ENCODE results near the gene POSTN.
"Not testable (repeated sequence)": the region's sequence is repeated elsewhere in the genome, so short reads cannot be mapped to it uniquely, and the experiment has no call there.

The POSTN gene

DNA sequence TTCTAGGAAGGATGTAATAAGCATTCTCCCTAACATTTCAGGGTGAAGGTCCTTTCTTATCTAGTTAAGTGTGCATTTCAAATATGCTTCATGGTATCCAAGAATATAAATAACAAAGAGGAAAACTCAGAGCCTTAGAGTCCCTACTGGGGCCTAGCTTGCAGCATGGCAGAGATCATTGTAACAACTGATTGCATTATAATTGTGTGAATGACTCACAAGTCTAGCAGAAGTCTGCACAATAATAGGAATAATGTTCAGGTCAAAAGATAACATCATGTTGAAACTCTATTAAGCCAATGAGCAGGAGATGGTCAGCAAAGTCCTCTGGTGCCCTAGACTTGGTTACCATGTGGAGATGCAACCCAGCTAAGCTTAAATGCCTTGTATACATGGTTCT, 3.4 kb downstream of the POSTN start:
- DNase-seq: peak; percentile 41

DNA sequence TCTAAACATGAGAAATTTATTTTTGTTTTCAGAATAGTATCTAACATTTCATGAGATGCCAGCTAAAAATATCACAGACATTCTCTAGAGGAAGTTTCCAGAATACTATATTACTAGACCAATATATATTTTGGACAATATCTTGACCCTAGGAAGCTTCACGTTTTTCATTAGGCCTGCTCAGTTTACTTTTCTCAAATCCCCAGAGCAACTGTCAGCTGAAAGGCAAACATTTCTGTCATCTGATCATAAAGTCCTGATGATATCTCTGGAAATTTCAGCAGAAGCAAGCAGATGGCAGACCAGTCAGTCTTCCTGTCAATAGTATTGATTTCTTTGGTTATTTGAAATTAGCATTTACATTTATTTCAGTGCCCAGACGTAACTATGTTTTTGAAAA, 4.0 kb downstream of the POSTN start:
- no peak for DNase-seq

DNA sequence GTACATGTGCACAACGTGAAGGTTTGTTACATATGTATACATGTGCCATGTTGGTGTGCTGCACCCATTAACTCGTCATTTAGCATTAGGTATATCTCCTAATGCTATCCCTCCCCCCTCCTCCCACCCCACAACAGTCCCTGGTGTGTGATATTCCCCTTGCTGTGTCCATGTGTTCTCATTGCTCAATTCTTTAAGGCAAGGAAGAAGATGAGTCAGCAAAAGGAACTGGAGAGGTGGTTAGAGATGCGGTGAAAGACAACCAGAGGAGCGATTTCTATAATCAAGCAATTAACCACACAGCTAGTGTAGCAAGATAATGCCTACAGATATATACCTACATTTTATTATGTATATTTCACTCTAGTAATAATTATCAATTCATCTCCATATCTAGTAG, 9.2 kb downstream of the POSTN start:
- not testable (repeated sequence) for DNase-seq

DNA sequence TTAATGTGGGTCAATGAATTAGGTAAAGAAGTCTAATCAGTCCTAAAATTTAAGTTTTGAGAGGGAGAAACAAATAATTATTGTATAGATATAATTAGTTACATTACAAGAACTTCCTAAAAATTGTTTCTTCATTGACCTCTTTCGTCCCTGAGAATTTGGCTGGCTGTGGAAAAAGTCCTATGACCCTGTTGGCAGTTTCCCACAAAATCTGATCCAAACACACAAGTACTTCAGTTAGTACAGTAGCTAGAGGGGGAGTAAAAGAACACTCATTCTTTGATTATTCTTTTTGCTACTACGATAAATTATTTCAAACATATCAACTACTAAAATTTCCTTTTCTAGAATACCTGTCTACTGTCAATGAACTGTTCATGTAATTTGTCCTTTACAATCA, 11.3 kb downstream of the POSTN start:
- no peak for DNase-seq

DNA sequence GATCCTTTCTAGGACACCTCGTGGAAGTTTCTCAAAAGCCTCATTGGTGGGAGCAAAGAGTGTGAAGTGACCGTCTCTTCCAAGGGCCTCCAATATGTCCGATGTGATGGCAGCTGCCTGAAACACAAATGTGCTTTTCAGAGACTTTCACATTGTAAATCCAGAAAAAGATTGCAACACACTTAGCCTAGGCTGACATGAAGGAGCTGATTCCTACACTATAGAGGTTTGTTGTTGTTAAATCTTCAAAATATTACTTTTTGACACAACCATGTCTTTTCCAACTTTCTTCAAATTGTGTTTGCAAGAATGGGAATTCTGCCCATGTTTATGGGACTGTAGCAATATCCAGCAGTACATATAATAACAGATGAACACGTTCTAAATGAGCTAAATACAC, 12.4 kb downstream of the POSTN start:
- DNase-seq: no peak

DNA sequence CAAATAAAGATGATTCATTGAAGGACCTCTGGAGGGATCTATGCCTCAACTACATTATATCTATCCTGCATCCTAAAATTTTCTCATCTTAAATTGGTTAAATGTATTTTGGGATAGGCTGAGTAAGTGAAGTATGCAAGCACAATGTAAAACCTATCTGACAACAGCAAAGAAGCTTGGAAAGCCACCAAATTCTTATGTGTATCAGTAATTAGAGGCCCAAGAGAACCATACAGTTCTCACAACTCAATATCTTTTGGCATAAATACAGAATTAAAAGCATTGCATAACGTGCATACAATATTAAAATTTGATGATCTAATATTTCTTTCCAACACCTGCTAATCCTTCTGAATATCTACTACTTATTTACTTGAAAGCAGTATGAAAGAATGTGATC, 13.0 kb downstream of the POSTN start:
- DNase-seq: no peak

DNA sequence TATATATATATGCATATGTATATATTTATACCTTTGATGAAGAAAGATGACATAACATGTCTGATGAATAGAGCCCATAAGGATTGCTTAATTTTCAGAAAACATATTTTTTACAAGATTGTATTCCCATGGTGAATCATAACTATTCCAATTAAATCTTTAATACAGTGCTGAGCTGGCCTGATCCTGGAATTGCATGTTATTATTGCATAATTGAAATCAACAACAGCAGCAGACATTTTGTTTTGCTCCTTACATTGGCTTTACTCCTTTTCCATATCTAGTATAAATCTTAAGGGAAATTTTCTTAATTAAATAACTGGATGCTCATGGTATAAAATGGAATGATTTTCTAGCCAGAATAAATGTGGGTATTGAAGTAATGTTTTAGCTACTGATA, 22.0 kb downstream of the POSTN start:
- no peak for DNase-seq

DNA sequence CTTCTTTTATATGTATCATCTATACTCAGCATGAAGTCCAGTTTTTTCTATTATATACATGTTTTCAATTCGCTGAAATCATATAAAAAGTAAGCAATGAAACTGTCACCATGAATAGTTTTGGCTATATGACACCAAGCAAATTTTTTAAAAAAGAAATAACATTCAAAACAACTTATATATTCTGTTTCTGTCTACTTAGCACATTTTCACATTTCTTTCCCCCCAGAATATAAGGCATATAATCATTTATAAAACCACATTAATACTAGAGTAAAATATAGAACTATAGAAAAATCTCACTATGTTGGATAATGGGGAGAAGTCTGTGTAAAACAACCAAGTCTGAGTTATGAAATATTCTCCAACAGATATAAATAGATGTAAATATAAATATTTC, 33.1 kb downstream of the POSTN start:
- no peak for DNase-seq

DNA sequence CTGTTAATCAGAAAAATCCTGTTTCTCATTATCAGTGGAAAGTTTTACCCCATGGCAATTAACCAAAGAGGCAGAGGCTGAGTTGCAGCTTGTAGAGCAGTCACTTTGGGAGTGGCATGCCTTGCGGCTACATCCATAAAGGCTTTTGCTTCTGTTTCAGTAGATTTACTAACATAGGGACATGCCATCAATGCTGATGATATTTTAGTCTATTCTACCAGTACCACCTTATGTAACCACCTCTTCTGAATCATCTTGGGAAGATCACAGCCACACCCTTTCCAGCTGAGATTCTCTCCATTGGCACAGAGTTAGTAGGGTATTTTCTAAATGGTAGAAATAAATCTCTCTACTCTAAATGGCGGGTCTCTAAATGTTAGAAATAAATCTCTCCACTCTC, 37.5 kb downstream of the POSTN start:
- no peak for DNase-seq

DNA sequence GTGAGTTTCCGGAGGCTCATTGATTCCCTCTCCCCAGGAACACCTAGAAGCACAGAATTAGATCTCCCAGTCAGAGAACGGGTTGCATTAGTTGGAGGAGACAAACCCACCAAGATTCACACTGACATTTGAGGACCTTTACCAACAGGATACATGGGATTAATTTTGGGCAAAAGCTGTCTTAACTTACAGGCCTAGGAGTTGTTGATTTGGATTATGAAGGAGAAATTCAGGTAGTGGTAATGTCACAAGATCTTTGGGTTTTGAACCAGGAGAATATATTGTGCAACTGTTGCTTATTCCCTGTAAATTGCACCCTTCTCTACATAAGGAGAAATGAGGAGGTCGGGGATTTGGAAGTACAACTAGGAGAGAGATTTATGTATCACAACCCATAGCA, 38.0 kb downstream of the POSTN start:
- peak; percentile 52 for DNase-seq

DNA sequence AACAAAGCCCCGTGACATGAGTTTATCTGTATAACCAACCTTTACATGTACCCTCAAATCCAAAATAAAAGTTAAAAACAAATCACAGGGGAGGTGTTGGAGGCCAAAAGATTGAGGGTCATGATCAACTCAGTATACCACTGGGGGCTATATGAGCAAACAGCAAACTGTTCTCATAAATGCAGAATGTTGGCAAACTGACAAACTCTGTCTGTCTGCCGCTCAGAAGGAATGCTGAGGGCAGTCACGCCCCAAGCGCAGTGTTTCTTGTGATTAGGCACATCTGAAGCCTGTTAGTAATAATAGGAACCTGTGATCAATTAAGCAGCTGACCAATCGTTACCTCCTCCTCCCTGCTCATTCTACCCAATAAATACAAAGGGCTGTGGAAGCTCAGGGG, 39.8 kb downstream of the POSTN start:
- DNase-seq: peak; percentile 82

DNA sequence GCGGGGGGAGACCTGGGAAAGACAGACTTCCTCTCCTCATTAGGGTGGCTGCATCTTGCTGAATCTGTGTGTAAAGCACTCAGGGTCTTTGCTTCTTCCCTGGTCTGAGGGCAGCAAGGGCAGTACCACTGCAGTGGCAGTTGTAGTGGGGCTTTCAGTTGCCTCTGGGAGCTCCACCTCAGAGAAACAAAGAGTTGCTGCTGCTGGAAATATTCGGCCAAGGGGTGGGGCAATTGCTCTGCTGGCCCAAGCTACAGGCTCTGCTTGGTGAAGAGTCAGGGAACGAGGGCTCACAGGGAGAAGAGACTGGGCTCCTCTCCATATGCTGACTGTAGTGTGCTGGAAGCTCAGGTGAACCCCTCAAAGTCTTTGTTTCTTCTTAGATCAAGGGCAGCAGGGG, 52.5 kb downstream of the POSTN start:
- no peak for DNase-seq

DNA sequence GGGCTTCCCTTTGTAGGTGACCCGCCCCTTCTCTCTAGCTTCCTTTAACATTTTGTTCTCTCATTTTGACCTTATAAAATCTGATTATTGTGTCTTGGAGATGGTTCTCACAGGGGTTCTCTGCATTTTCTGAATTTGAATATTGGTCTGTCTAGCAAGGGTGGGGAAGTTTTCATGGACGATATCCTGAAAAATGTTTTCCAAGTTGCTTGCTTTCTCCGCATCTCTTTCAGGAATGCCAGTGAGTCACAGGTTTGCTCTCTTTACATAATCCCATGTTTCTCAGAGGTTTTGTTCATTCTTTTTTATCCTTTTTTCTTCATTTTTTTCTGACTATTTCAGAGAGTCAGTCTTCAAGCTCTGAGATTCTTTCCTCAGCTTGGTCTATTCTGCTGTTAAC, 53.6 kb downstream of the POSTN start:
- no peak for DNase-seq

DNA sequence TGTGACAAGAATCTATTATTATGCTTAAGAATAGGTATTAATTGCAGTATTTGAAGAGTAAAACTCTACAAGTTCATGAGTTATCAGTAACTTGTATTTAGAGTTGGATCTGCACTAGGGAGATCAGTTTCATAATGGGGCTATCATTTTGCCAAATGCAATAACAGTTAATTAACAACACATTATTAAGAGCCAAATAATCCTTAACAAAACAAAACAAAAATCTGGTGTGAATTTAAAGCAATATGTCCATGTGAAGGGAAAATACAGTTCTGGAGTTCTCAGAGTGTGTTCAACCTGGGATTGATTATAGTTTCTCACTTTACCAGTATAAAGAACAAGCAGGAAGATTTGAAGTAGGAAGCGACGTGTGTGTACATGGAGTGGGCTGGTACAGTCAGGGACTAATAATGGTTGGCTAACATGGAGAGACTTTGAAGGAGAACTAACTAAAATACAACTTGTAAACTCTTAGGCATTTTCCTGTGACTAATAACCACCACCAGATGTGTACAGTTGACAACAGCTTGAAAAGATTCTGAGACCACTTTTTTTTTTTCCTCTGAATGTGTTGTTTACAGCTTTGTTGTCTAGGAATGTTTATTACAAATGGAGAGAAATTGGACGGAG, 58.5 kb downstream of the POSTN start:
- peak; percentile 77 for DNase-seq

DNA sequence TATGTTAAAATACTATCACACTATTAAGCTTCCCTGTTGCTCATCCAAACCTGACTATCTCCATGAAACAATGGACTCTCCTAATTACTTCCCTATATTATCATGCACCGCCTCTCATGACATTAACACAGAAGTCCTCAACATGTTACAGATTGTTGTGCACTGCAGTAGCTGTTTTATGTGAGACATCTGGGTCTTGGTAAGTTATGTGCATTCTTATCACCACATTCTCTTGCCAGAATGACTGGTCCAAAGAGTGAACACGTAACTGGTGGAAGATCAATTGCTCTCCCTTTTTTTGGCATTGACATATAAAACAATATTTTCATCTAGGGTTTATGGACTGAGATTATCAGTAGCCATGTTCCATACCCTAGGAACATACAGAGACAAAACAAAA, 59.4 kb downstream of the POSTN start:
- DNase-seq: peak; percentile 33

DNA sequence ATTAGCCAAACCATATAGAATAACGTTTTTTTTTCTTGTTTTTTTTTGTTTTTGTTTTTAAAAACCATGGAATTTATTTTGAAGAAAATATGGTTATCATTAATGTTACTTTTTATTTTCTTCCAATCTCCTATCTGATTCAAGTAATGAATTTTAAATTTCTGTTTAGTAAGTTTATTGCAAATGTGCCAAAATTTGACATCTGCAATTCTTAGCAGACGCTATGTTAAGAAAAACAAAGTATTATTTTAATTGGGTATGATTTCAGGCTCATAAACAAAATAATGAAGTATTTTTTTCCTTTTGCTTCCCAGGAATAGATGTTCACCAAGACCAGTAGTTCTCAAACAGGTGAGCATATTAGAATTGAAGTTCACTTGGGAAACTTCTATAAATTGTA, 63.1 kb downstream of the POSTN start:
- DNase-seq: no peak

DNA sequence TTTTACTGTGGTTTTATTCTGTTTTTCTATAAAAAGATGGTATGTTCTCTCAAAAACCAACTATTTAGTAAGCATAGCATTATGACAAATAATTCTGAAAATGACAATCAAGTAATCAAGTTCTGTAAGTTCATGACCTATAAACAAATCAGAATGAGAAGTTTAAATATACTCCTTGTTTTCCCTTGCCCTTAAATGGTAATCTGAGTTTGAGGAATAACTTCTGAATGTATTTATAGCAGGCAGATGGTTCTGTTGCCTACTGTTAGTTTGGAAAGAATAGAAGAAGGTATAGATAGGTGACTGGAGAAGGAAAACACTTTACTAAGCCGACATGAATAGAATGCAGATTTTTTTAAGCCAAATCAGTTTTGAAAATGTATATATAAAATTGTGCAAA, 63.9 kb downstream of the POSTN start:
- DNase-seq: peak; percentile 85

DNA sequence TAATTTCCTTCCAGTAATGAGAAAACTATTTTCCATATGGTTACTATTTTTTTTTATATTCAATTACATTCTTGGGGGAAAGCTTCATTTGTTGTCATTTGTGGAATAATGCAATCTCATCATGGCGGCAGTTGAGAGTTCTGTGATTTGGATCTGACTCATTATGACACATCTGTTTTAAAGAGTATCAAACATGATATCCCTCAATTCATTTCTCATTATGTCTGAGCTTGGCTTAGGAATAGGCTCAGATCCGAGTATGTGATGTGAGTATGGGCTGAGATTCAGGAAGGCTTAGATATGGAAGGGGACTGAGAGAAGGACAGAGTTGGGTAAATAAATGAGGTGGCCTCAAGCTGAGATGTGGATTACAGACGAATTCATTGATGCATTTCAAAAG, 64.4 kb downstream of the POSTN start:
- peak; percentile 97 for DNase-seq

DNA sequence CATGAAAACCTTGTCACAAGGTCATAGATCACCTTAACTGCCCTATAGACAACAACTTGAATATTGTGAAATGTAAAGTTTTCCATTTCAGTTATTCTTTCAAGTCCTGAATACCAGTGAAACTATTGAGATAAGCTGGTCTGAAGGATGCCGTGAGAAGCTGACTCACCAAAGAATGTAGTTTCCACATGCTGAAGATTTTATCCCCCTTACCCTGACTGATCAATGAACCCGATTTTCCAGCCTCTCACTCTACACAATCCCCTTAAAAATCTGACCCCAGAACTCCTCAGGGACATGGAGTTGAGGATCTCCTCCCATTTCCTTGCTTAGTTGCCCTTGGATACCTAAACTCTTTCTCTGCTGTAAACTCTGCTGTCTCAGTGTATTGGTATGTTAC, 67.5 kb downstream of the POSTN start:
- DNase-seq: peak; percentile 95

DNA sequence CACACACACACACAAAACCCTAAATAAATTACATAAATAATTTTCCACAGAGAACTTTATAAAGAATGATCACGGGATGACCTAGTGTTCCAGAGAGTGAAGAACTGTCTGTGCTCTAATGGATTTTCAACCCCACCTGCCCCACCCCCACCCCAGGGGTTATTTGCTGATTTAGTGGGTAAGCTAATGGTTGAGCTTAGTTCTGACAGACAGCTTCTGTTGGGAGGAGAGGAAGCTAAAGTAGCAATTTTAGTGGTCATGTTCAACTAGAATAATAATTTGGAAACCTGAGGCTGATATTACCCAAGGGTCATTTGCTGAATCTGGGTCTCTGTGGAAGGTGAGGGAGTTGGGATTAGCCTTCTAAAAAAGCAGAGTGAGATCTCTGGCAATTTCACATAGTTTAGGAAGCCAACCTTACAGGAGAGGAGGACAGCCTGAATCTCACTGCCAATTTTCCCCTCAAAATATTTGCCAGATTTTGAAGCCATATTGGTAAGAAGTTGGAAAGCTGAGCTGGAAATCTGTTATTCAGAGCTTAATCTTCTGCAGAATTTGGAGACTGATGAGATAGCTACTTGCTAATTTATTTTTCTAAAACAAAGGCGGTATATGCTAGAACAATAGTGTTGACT, 68.7 kb downstream of the POSTN start:
- no peak for DNase-seq

DNA sequence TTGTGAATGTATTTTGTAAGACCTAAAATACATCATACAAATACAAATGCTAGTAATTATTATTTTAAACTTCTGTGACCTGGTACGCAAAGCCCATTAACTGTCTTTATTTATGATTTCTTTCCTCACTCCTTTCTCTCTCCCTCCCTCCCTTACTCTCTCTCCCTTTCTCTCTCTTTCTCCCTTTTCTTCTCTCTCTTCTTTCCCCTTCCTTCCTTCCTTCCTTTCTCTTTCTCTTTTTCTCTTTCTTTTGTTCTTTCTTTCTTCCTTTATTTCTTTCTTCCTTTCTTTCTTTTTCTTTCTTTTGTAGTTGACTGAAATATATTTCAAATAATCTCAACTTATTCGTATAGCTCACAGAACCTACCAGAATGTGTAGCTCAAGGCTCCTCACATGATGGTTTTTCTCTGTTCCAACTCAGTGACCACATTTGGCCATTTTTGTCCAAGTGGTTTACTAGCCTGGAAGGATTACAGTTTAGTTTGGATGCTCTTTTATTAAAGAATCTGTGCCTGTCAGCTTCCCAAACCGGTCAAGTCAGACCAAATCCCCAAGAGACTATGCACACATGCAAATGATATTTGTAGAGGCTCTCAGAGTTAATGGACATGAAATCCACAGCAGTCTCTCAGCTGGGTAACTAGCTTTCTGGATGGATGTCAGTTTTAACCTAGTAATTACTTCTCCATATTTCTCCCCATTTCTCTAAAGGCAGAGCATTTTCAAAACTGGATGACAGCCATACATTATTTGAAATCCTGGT, 71.7 kb downstream of the POSTN start:
- DNase-seq: peak; percentile 99

DNA sequence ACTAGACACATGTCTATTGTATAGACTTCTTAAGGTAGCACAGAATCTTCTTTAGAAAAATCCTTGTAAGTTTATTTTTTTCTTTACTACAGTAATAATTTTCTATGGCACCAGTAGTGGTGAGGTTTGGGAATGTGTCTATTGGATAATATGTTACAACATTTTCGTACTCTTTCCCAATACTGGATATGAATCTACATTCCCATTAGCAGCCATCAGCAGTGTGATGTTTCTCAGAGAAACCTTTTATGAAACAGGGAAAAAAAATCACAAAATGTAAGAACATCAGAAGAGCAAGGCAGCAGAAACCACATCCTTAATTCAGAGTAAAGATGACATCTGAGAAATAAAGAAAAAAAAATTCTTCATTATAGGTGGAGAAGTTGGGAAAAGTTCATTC, 83.3 kb downstream of the POSTN start:
- no peak for DNase-seq
